Fibroblast of skin of left biceps (primary cell): ENCODE results near the gene RAD54L.
"Not testable (repeated sequence)": the region's sequence is repeated elsewhere in the genome, so short reads cannot be mapped to it uniquely, and the experiment has no call there.

Experiments
- DNase-seq, 2 experiments: peaks; one replicate each; pipeline ENCODE4 v3.0.0-alpha.2; 2013; ENCODE audit warnings: low read depth in 2 of 2

The RAD54L gene

GRCh38 chr1:46241733-46242132, 5.8 kb upstream of the RAD54L start:
- DNase-seq = not testable (repeated sequence)

GRCh38 chr1:46242918-46243317, 4.6 kb upstream of the RAD54L start:
- no peak for DNase-seq

GRCh38 chr1:46243831-46244230, 3.7 kb upstream of the RAD54L start:
- not testable (repeated sequence) for DNase-seq

GRCh38 chr1:46244656-46245371, 2.7 kb upstream of the RAD54L start:
- no peak for DNase-seq

- DNase-seq = not testable (repeated sequence)
Observed at GRCh38 chr1:46246136-46246535, 1.4 kb upstream of the RAD54L start.

GRCh38 chr1:46246548-46247435, 771 bp upstream of the RAD54L start:
- peak in 1 of 2 experiments; percentile 19 for DNase-seq

GRCh38 chr1:46248122-46248920, 758 bp downstream of the RAD54L start:
- no peak for DNase-seq

GRCh38 chr1:46254668-46255067, 7.1 kb downstream of the RAD54L start:
- DNase-seq = no peak

- DNase-seq = no peak
Observed at GRCh38 chr1:46256523-46256922, 9.0 kb downstream of the RAD54L start.

- no peak for DNase-seq
Observed at GRCh38 chr1:46262508-46262907, 14.9 kb downstream of the RAD54L start.

- no peak for DNase-seq
Observed at GRCh38 chr1:46263146-46263545, 15.6 kb downstream of the RAD54L start.

GRCh38 chr1:46268578-46268977, 21.0 kb downstream of the RAD54L start:
- DNase-seq = no peak

- DNase-seq = no peak
Observed at GRCh38 chr1:46274225-46275029, 26.9 kb downstream of the RAD54L start.

- no peak for DNase-seq
Observed at GRCh38 chr1:46275030-46275337, 27.4 kb downstream of the RAD54L start.

GRCh38 chr1:46277658-46278373, 30.3 kb downstream of the RAD54L start:
- no peak for DNase-seq

GRCh38 chr1:46278807-46279206, 31.2 kb downstream of the RAD54L start:
- DNase-seq = no peak

GRCh38 chr1:46280092-46280491, 32.5 kb downstream of the RAD54L start:
- DNase-seq = no peak

GRCh38 chr1:46281021-46281420, 33.5 kb downstream of the RAD54L start:
- DNase-seq = no peak

GRCh38 chr1:46284058-46284457, 36.5 kb downstream of the RAD54L start:
- DNase-seq = no peak

GRCh38 chr1:46284597-46285564, 37.3 kb downstream of the RAD54L start:
- no peak for DNase-seq
